ENCODE data around the gene NDUFB5.
"Not testable (repeated sequence)": the region's sequence is repeated elsewhere in the genome, so short reads cannot be mapped to it uniquely, and the experiment has no call there.

NDUFB5 gene

GRCh38 chr3:179624451-179624850, 19.9 kb downstream of the NDUFB5 start:
- TF ChIP-seq CTCF (IDR thresholded peaks at IDR 0.05; ENCODE audit: borderline replicate concordance, insufficient read depth, low read depth, low read length) = no peak
- no peak overlapping the region for H3K4me3 ChIP-seq (ENCODE audit: low read depth, low read length)

GRCh38 chr3:179630753-179631451, 26.3 kb downstream of the NDUFB5 start:
- TF ChIP-seq CTCF (IDR thresholded peaks at IDR 0.05; ENCODE audit: borderline replicate concordance, insufficient read depth, low read depth, low read length) = no peak
- H3K4me3 ChIP-seq (ENCODE audit: low read depth, low read length) = no peak overlapping the region

- TF ChIP-seq CTCF (IDR thresholded peaks at IDR 0.05; ENCODE audit: borderline replicate concordance, insufficient read depth, low read depth, low read length) = no peak
- H3K4me3 ChIP-seq (ENCODE audit: low read depth, low read length) = no peak overlapping the region
These were observed 35.9 kb downstream of the NDUFB5 start for GRCh38 chr3:179640469-179640868.

- no peak for TF ChIP-seq CTCF (IDR thresholded peaks at IDR 0.05; ENCODE audit: borderline replicate concordance, insufficient read depth, low read depth, low read length)
- H3K4me3 ChIP-seq (ENCODE audit: low read depth, low read length) = no peak overlapping the region
These were observed 38.3 kb downstream of the NDUFB5 start for GRCh38 chr3:179642871-179643270.

GRCh38 chr3:179643837-179644236, 39.2 kb downstream of the NDUFB5 start:
- not testable (repeated sequence) for H3K4me3 ChIP-seq (ENCODE audit: low read depth, low read length)

- TF ChIP-seq CTCF (IDR thresholded peaks at IDR 0.05; ENCODE audit: borderline replicate concordance, insufficient read depth, low read depth, low read length) = no peak
- no peak overlapping the region for H3K4me3 ChIP-seq (ENCODE audit: low read depth, low read length)
These were observed 41.6 kb downstream of the NDUFB5 start for GRCh38 chr3:179646177-179646576.

GRCh38 chr3:179651687-179652446, 47.3 kb downstream of the NDUFB5 start:
- TF ChIP-seq CTCF (IDR thresholded peaks at IDR 0.05; ENCODE audit: borderline replicate concordance, insufficient read depth, low read depth, low read length) = no peak
- H3K4me3 ChIP-seq (ENCODE audit: low read depth, low read length) = peak overlapping the region; percentile 98

All from GM12875 (cell line).